ENCODE data around the gene TMBIM1. TPM values are rescaled to one million over a fixed set of nuclear protein-coding genes. Genes with fewer than 3 reads are reported as not detected.
A peak's percentile ranks its signal among the peaks of the same experiment; 100 is the strongest.

Gene TMBIM1
- total RNA-seq, 2 donors from 2014 or later, result 97.4 to 121 TPM

- Mint-ChIP-seq H3K4me3 (peak within 1 kb of the TSS; percentile 95), H3K27me3 (no peaks in the 10 kb centered on the region), H3K4me1 (peaks cover 45% of the 10 kb centered on the region), H3K36me3 (ENCODE audit: low read depth) (peaks cover 2% of the 10 kb centered on the region), H3K27ac (peak within 1 kb of the TSS; percentile 90)
- ATAC-seq, result peak; percentile 93
- DNase-seq, result peak; percentile 100
- no peaks in the 10 kb centered on the region for H3K9me3 ChIP-seq (ENCODE audit: control insufficient read depth, low read length, poor library complexity, severe bottlenecking)
These were observed 22.2 kb downstream of the TMBIM1 start, which contains the start of the genes AAMP and PNKD for GRCh38 chr2:218269900-218270720. AAMP (minus strand) TSS chr2:218270137; CDS start chr2:218270086, 51 bp downstream. PNKD (plus strand) TSS chr2:218270519; CDS start chr2:218270536, 17 bp downstream.

DNA sequence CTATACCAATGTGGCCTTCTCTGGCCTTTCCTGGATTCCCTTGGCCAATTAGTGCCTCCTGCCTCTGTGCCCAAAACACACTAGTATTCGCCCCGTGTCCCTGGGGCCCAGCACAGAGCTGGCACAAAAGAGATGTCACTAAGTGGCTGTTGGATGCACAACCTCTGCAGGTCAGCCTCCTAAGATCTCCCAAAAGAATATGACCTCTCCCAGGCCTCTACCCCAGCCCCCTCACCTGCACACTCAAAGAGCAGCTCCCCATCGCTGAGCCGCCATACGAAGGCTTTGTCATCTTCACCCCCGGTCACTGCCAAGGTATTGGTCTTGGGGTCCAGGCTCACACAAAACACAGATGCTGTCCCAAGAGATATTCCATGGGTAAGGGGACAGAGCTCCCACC, 25.0 kb downstream of the TMBIM1 start:
- peaks cover 36% of the 10 kb centered on the region for H3K4me1 Mint-ChIP-seq

DNA sequence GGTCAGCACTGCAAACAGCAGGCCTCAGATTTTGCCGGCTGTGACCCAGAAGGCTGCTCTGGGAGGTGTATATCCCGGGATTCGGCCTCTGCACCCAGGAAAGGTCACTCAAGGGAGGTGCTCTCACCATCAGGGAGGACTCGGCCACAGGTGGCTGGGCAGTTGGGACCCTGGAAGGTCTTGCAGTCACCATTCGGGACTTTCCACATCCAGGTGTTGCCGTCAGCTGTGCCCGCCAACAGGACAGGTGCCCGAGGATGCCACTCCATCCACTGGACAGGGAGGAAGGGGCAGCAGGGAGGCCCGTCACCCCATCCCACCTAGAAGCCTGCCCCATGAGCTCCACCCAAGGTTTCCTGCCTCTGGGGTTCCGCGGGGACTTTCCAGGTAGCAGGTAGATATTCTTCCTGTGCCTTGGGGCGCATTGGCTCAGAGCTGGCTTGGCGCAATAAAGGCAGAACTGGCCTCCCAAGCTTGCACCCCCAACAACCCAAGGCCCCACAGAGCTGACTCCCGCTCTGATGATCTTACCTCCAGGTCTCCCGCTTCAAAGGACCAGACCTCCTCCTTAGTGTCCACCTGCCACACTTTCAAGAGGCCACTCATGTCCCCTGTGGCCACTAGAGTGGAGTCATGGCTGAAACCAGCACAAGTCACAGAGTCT, 25.9 kb downstream of the TMBIM1 start:
- no peak overlapping the region for H3K4me3 Mint-ChIP-seq
- peak overlapping the region; percentile 60 for H3K27ac Mint-ChIP-seq
- no peaks in the 10 kb centered on the region for H3K36me3 Mint-ChIP-seq (ENCODE audit: low read depth)
- peaks cover 28% of the 10 kb centered on the region for H3K4me1 Mint-ChIP-seq
- ATAC-seq, result no peak
- H3K27me3 Mint-ChIP-seq, result no peaks in the 10 kb centered on the region
- DNase-seq, result no peak
- H3K9me3 ChIP-seq (ENCODE audit: control insufficient read depth, low read length, poor library complexity, severe bottlenecking), result no peaks in the 10 kb centered on the region

More for the DNA sequence above, 25.0 kb downstream of the TMBIM1 start:
- no peak overlapping the region for H3K4me3 Mint-ChIP-seq
- no peak for DNase-seq
- H3K9me3 ChIP-seq (ENCODE audit: control insufficient read depth, low read length, poor library complexity, severe bottlenecking), result no peaks in the 10 kb centered on the region
- H3K27me3 Mint-ChIP-seq, result no peaks in the 10 kb centered on the region
- ATAC-seq, result no peak
- H3K36me3 Mint-ChIP-seq (ENCODE audit: low read depth), result no peaks in the 10 kb centered on the region
- peak overlapping the region; percentile 60 for H3K27ac Mint-ChIP-seq

DNA sequence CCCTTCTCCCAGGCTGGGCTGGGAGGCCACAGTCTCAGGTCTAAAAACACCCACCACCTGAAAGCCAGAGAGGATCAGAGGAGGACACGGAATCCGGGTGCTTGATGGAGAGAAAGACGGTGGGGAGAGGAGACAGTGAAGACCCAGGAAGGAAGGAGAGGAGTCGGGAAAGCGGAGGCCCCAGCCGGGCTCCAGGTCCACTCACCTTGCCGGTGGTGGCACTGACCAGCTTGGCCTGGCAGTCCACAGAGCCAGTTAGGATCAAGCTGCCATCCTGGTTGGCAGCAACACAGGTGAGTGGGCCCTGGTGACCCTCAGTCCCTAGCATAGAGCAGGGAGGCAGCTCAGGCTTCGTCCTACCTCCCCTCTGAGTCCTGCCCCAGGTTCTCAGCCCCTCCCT, 26.7 kb downstream of the TMBIM1 start:
- no peak for ATAC-seq
- peak overlapping the region; percentile 39 for H3K4me3 Mint-ChIP-seq
- no peaks in the 10 kb centered on the region for H3K27me3 Mint-ChIP-seq
- H3K9me3 ChIP-seq (ENCODE audit: control insufficient read depth, low read length, poor library complexity, severe bottlenecking), result no peaks in the 10 kb centered on the region
- peaks cover 24% of the 10 kb centered on the region for H3K4me1 Mint-ChIP-seq
- DNase-seq, result no peak
- peak overlapping the region; percentile 60 for H3K27ac Mint-ChIP-seq
- no peaks in the 10 kb centered on the region for H3K36me3 Mint-ChIP-seq (ENCODE audit: low read depth)

DNA sequence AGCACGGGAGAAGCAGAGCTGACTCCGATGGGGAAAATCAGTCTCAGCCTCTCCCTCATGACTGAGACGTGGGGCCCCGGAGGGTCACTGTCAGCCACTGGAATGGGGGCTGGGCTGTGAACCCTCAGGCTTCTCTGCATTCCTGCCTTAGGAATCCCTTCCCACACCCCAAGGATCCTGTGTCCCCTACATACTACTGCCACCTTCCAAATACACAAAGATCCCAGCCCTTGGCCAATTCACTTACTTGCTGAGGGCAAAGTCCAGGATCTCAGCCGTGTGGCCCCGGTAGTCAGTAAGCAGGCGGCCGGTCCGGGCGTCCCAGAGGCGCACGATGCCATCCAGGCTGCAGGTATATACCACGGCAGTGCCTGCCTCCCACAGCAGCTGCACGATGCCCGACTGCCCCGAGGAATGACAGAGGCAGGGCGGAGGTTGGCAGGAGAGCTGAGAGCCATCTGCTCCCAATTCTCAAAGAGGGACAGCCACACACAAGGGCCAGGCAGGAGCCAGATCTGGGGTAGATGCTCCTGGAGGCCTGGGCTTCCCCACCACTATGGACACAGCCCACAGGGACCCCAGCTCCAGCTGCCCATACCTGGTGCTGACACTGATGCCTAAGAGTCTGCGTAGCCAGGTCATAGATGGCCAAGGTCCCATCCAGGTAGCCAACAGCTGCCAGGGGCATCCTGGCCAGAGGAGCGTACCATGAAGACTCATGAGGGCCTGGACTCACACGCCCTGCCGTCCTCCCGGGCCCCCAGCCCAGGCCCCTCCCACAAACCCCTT, 27.3 kb downstream of the TMBIM1 start:
- H3K27ac Mint-ChIP-seq, result peak overlapping the region; percentile 60
- ATAC-seq (no peak), DNase-seq (no peak)
- H3K4me3 Mint-ChIP-seq, result peak overlapping the region; percentile 39
- peaks cover 21% of the 10 kb centered on the region for H3K4me1 Mint-ChIP-seq
- H3K9me3 ChIP-seq (ENCODE audit: control insufficient read depth, low read length, poor library complexity, severe bottlenecking), result no peaks in the 10 kb centered on the region
- no peaks in the 10 kb centered on the region for H3K27me3 Mint-ChIP-seq
- no peaks in the 10 kb centered on the region for H3K36me3 Mint-ChIP-seq (ENCODE audit: low read depth)

- DNase-seq, result no peak
- Mint-ChIP-seq H3K4me1 (peaks cover 21% of the 10 kb centered on the region), H3K27me3 (no peaks in the 10 kb centered on the region), H3K4me3 (no peak overlapping the region), H3K27ac (peak overlapping the region; percentile 60), H3K36me3 (ENCODE audit: low read depth) (no peaks in the 10 kb centered on the region)
- H3K9me3 ChIP-seq (ENCODE audit: control insufficient read depth, low read length, poor library complexity, severe bottlenecking), result no peaks in the 10 kb centered on the region
- ATAC-seq, result no peak
These were observed 28.3 kb downstream of the TMBIM1 start for GRCh38 chr2:218263817-218264641.

GRCh38 chr2:218262631-218263586, 29.4 kb downstream of the TMBIM1 start:
- ATAC-seq, result no peak
- no peaks in the 10 kb centered on the region for H3K36me3 Mint-ChIP-seq (ENCODE audit: low read depth)
- H3K27ac Mint-ChIP-seq, result no peak overlapping the region
- H3K27me3 Mint-ChIP-seq, result no peaks in the 10 kb centered on the region
- peaks cover 21% of the 10 kb centered on the region for H3K4me1 Mint-ChIP-seq
- H3K9me3 ChIP-seq (ENCODE audit: control insufficient read depth, low read length, poor library complexity, severe bottlenecking), result no peaks in the 10 kb centered on the region
- no peak overlapping the region for H3K4me3 Mint-ChIP-seq
- DNase-seq, result no peak

DNA sequence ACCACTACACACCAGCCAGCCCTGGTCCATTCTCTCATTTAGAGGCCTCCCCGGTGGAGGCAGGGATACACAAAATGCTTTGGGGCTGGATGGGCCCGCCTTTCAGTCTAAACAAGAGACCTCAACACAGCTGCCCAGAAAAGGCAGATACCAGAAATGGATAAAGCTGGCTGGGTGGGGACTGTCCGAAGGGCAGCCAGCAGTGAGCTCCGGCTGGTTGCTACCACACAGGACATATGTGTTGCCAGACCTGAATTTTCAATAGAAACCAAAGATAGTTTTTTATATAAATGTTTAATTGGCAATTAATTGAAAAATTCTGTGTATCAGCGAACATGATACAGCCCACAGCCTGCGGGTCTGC, 30.1 kb downstream of the TMBIM1 start:
- no peaks in the 10 kb centered on the region for H3K9me3 ChIP-seq (ENCODE audit: control insufficient read depth, low read length, poor library complexity, severe bottlenecking)
- no peak overlapping the region for H3K4me3 Mint-ChIP-seq
- H3K36me3 Mint-ChIP-seq (ENCODE audit: low read depth), result no peaks in the 10 kb centered on the region
- no peak for ATAC-seq
- H3K27ac Mint-ChIP-seq, result peak overlapping the region; percentile 49
- no peak for DNase-seq
- no peaks in the 10 kb centered on the region for H3K27me3 Mint-ChIP-seq
- peaks cover 22% of the 10 kb centered on the region for H3K4me1 Mint-ChIP-seq

DNA sequence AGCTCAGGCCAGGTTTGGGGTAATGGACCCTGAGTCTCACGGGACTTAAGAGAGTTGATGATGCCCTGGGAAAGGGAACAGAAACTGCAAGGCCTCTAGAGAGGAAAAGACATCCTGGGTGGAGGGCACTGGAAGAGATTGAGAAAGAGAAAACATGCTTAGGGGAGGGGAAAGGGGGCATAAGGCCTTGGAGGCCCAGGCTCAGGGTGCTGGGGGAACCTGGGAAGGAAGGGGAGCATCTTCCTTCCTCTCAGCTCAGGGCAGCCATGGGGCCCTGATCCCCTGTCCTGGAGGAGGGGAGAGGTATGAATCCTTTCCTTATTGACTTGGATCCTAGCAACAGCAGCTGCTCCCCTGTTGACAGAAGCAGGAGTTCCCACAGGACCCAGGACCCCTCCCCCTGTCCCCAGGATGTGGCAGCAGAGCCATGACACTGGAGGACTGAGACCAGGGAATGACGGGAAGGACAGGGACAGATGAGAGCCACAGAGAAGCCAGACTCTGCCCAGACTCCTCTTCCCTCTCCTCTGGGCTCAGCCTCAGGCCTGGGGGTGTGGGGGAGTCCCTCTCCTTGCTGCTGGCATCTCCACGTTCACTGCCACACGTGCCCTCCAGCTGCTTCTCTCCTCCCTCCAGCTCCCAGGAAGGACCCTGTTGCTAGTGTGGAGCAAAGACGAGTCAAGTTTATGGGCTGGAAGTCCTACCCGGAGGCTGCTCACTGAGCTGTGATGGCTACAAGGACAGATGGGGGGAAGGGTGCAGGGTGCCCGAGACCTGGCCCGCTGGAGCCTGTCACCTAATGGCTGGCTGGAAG, 30.7 kb downstream of the TMBIM1 start:
- no peak for DNase-seq
- Mint-ChIP-seq H3K27ac (peak overlapping the region; percentile 49), H3K36me3 (ENCODE audit: low read depth) (no peaks in the 10 kb centered on the region), H3K4me1 (peaks cover 18% of the 10 kb centered on the region), H3K27me3 (no peaks in the 10 kb centered on the region), H3K4me3 (no peak overlapping the region)
- H3K9me3 ChIP-seq (ENCODE audit: control insufficient read depth, low read length, poor library complexity, severe bottlenecking), result no peaks in the 10 kb centered on the region
- ATAC-seq, result no peak

- DNase-seq (no peak), ATAC-seq (no peak)
- H3K4me1 Mint-ChIP-seq, result peaks cover 18% of the 10 kb centered on the region
- H3K27ac Mint-ChIP-seq, result peak within 1 kb of the TSS; percentile 89
- peak within 1 kb of the TSS; percentile 65 for H3K4me3 Mint-ChIP-seq
- no peaks in the 10 kb centered on the region for H3K27me3 Mint-ChIP-seq
- H3K9me3 ChIP-seq (ENCODE audit: control insufficient read depth, low read length, poor library complexity, severe bottlenecking), result no peaks in the 10 kb centered on the region
- no peaks in the 10 kb centered on the region for H3K36me3 Mint-ChIP-seq (ENCODE audit: low read depth)
These were observed 31.4 kb downstream of the TMBIM1 start, which contains the start of gene GPBAR1 for GRCh38 chr2:218260742-218261422. GPBAR1 (plus strand) TSS chr2:218261015; CDS start chr2:218262725, 1,710 bp downstream.

GRCh38 chr2:218260166-218260565, 32.1 kb downstream of the TMBIM1 start:
- H3K36me3 Mint-ChIP-seq (ENCODE audit: low read depth), result no peaks in the 10 kb centered on the region
- H3K4me1 Mint-ChIP-seq, result peaks cover 16% of the 10 kb centered on the region
- H3K27me3 Mint-ChIP-seq, result no peaks in the 10 kb centered on the region
- peak overlapping the region; percentile 89 for H3K27ac Mint-ChIP-seq
- H3K9me3 ChIP-seq (ENCODE audit: control insufficient read depth, low read length, poor library complexity, severe bottlenecking), result no peaks in the 10 kb centered on the region
- H3K4me3 Mint-ChIP-seq, result no peak overlapping the region
- ATAC-seq (no peak), DNase-seq (no peak)
